G401.6 (cell line): ENCODE measurements around the gene PPP1R9B.

Experiments
- FAIRE-seq: peaks from 2 replicates; lab custom pipeline; 2012; peaks lifted over from hg19 to GRCh38; lab: Jason Lieb, UNC

The PPP1R9B gene

DNA sequence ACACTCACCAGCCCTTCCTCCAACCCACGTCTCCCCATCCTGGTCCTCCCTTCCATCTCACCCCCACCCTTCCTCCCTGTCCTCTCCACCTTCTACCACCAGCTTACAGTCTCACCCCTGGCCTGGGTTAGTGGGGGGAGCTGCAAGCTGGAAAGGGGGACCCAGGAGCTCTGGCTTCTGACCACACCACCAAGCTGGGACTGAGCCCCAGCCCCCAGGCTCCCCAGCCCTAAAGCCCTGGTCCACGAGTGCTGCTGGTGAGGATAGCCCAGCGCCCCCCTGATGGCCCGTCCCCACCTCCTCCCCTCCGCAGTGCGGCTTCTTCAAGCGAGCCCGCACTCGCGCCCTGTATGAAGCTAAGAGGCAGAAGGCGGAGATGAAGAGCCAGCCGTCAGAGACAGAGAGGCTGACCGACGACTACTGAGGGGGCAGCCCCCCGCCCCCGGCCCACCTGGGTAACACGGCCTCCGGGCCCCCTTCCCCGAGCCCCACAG is 62.5 kb downstream of the PPP1R9B start:
- FAIRE-seq = no peak

- peak; percentile 91 for FAIRE-seq
These were observed 63.1 kb downstream of the PPP1R9B start for GRCh38 chr17:50087246-50087911.
